HAP-1 (cell line): ENCODE data around the gene GMPR2.

Source experiments
- DNase-seq, 2 experiments: peaks; one replicate each; pipeline ENCODE4 v3.0.0-alpha.2; 2016 to 2020; ENCODE audit warnings: low spot score in 2 of 2
- H3K27me3 ChIP-seq: fragments of 250-450 bp; sonication (Bioruptor Pico); 2 replicates; pipeline ENCODE4 v1.5.1; 2020; ENCODE audit warnings: low read depth, mild to moderate bottlenecking, moderate library complexity
- H3K36me3 ChIP-seq: fragments of 250-450 bp; sonication (Bioruptor Pico); replicated peaks from 2 replicates; pipeline ENCODE4 v1.5.1; 2020; ENCODE audit warnings: mild to moderate bottlenecking
- H3K4me1 ChIP-seq: fragments of 250-450 bp; sonication (Bioruptor Pico); 2 replicates; pipeline ENCODE4 v1.5.1; 2020; ENCODE audit warnings: mild to moderate bottlenecking
- H3K4me3 ChIP-seq: fragments of 250-450 bp; sonication (Bioruptor Pico); 2 replicates; pipeline ENCODE4 v1.5.1; 2020; ENCODE audit warnings: mild to moderate bottlenecking, moderate library complexity
- H3K9me3 ChIP-seq: fragments of 250-450 bp; sonication (Bioruptor Pico); 2 replicates; pipeline ENCODE4 v1.5.1; 2020; ENCODE audit warnings: mild to moderate bottlenecking, moderate library complexity
- in situ Hi-C: fragments of 300-500 bp; cut with MboI; formaldehyde crosslinking; loops from 3 replicates; pipeline ENCODE4 v1.14.3; 2020; ENCODE audit warnings: low sequenced_read_pairs, inconsistent platforms, mixed read lengths

Gene GMPR2

GRCh38 chr14:24279301-24280186 lies 46.8 kb downstream of the GMPR2 start:
- DNase-seq: no peak
- in situ Hi-C loops: no loop called here

GRCh38 chr14:24280797-24281460 lies 48.2 kb downstream of the GMPR2 start:
- Histone ChIP-seq H3K4me1 (no peaks in the 10 kb centered on the region), H3K36me3 (no peaks in the 10 kb centered on the region), H3K9me3 (no peaks in the 10 kb centered on the region), H3K4me3 (no peak overlapping the region), H3K27me3 (no peaks in the 10 kb centered on the region)
- in situ Hi-C loops: no loop called here
- no peak for DNase-seq

More at GRCh38 chr14:24279301-24280186, 46.8 kb downstream of the GMPR2 start:
- Histone ChIP-seq H3K36me3 (no peaks in the 10 kb centered on the region), H3K27me3 (no peaks in the 10 kb centered on the region), H3K4me1 (no peaks in the 10 kb centered on the region), H3K4me3 (no peak overlapping the region), H3K9me3 (no peaks in the 10 kb centered on the region)

- H3K27me3 ChIP-seq: no peaks in the 10 kb centered on the region
- no peak overlapping the region for H3K4me3 ChIP-seq
- no peaks in the 10 kb centered on the region for H3K9me3 ChIP-seq
- H3K4me1 ChIP-seq: no peaks in the 10 kb centered on the region
- no peak for DNase-seq
- no peaks in the 10 kb centered on the region for H3K36me3 ChIP-seq
- in situ Hi-C loops: no loop called here
Observed at GRCh38 chr14:24281636-24282035, 48.9 kb downstream of the GMPR2 start.

- in situ Hi-C loops: no loop called here
- Histone ChIP-seq H3K4me3 (no peak overlapping the region), H3K4me1 (no peaks in the 10 kb centered on the region)
Observed at GRCh38 chr14:24282736-24283135, 50.0 kb downstream of the GMPR2 start.

GRCh38 chr14:24283796-24284460 lies 51.2 kb downstream of the GMPR2 start:
- no peaks in the 10 kb centered on the region for H3K4me1 ChIP-seq
- no peaks in the 10 kb centered on the region for H3K36me3 ChIP-seq
- no peaks in the 10 kb centered on the region for H3K9me3 ChIP-seq
- DNase-seq: no peak
- H3K27me3 ChIP-seq: no peaks in the 10 kb centered on the region
- H3K4me3 ChIP-seq: no peak overlapping the region
- in situ Hi-C loops: no loop called here

More at GRCh38 chr14:24282736-24283135, 50.0 kb downstream of the GMPR2 start:
- no peak for DNase-seq
- H3K36me3 ChIP-seq: no peaks in the 10 kb centered on the region
- H3K27me3 ChIP-seq: no peaks in the 10 kb centered on the region
- no peaks in the 10 kb centered on the region for H3K9me3 ChIP-seq

- Histone ChIP-seq H3K4me1 (no peaks in the 10 kb centered on the region), H3K27me3 (no peaks in the 10 kb centered on the region), H3K36me3 (no peaks in the 10 kb centered on the region), H3K4me3 (no peak overlapping the region), H3K9me3 (no peaks in the 10 kb centered on the region)
- in situ Hi-C loops: no loop called here
- no peak for DNase-seq
Observed at GRCh38 chr14:24284501-24285035, 51.8 kb downstream of the GMPR2 start.

- no peaks in the 10 kb centered on the region for H3K9me3 ChIP-seq
- no peaks in the 10 kb centered on the region for H3K4me1 ChIP-seq
- H3K4me3 ChIP-seq: no peak overlapping the region
- no peak for DNase-seq
- no peaks in the 10 kb centered on the region for H3K27me3 ChIP-seq
- in situ Hi-C loops: no loop called here
- H3K36me3 ChIP-seq: peaks cover 4% of the 10 kb centered on the region; the same call in 1 of the 2 replicates
Observed at GRCh38 chr14:24285351-24285750, 52.6 kb downstream of the GMPR2 start.

GRCh38 chr14:24286996-24287395 lies 54.3 kb downstream of the GMPR2 start:
- H3K36me3 ChIP-seq: peaks cover 4% of the 10 kb centered on the region
- H3K4me1 ChIP-seq: no peaks in the 10 kb centered on the region
- H3K27me3 ChIP-seq: no peaks in the 10 kb centered on the region
- H3K4me3 ChIP-seq: no peak overlapping the region
- H3K9me3 ChIP-seq: no peaks in the 10 kb centered on the region
- DNase-seq: no peak
- in situ Hi-C loops: no loop called here
